ENCODE results near the gene MIB1. TPM values are rescaled to one million over a fixed set of nuclear protein-coding genes. Genes with fewer than 3 reads are reported as not detected.

The MIB1 gene
- total RNA-seq, 2 donors from 2014 or later: 30.0 to 34.7 TPM

DNA sequence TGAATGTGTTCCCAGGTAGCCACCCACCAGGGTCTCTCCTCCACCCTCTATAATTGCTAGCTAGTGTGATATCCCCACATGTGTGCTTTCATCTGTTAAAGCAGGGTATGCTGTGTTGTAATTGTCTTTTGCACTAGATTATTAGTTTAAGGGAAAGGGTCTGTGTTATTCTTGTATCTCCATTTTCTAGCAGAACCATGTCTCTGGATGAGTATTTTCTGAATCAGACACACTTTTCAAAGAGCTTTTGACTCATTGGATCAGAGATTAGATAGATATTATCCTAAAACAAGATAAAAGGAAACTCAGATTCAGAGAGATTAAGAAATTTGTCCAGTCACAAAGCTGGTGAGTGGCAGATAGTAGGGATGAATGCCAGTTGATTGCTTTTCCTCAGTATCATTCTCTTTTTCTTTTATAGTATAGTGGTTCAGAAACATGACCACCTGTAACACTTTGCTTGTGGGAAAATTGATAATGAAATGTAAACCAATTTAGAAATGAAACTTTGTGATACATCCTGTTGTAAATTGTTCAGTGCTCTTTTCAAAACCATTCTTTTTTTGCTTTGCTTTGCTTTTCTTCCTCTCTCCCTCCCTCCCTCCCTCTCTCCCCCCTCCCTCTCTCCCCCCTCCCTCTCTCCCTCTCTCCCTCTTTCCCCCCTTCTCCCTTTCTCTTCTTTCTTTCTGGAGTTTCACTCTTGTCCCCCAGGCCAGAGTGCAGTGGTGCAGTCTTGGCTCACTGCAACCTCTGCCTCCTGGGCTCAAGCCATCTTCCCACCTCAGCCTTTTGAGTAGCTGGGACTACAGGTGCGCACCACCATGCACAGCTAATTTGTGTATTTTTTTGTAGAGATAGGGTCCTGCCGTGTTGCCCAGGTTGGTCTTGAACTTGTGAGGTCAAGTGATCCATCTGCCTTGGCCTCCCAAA is 7.4 kb downstream of the MIB1 start:
- Histone ChIP-seq H3K4me3 (no peak overlapping the region), H3K36me3 (no peaks in the 10 kb centered on the region), H3K4me1 (replicated peaks) (peaks cover 11% of the 10 kb centered on the region), H3K27ac (no peak overlapping the region), H3K27me3 (replicated peaks; ENCODE audit: insufficient read depth) (no peaks in the 10 kb centered on the region), H3K9me3 (no peaks in the 10 kb centered on the region)
- 93% methylated on average over 2 of the region's 2 CpGs for WGBS
- no peak for DNase-seq (ENCODE audit: low spot score)
- intact Hi-C loops (cut with DNase I): no loop called here
- TF ChIP-seq POLR2AphosphoS5 (IDR thresholded peaks at IDR 0.05): no peak
- TF ChIP-seq, protein P1, sequence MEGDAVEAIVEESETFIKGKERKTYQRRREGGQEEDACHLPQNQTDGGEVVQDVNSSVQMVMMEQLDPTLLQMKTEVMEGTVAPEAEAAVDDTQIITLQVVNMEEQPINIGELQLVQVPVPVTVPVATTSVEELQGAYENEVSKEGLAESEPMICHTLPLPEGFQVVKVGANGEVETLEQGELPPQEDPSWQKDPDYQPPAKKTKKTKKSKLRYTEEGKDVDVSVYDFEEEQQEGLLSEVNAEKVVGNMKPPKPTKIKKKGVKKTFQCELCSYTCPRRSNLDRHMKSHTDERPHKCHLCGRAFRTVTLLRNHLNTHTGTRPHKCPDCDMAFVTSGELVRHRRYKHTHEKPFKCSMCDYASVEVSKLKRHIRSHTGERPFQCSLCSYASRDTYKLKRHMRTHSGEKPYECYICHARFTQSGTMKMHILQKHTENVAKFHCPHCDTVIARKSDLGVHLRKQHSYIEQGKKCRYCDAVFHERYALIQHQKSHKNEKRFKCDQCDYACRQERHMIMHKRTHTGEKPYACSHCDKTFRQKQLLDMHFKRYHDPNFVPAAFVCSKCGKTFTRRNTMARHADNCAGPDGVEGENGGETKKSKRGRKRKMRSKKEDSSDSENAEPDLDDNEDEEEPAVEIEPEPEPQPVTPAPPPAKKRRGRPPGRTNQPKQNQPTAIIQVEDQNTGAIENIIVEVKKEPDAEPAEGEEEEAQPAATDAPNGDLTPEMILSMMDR (IDR thresholded peaks at IDR 0.05): no peak
- TF ChIP-seq POLR2A (IDR thresholded peaks at IDR 0.05): no peak

DNA sequence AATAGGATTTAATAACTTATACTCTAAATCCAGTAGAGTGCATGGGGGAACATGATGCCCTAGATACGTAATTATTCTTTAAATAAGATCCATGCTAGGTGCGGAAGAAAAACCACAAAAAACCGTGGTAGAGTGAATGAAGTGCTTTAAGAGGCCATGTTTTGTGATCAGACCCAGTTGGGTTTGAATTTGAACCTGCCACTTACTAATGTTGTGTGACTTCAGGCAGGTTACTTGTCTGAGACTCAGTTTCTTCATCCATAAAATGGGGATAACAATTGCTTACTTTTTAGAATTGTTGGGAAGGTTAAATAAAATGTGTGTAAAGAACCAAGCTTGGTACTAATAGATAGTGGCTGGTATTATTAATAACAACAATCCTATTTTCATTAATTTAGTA is 17.2 kb downstream of the MIB1 start:
- Histone ChIP-seq H3K9me3 (no peaks in the 10 kb centered on the region), H3K4me3 (no peak overlapping the region), H3K27ac (no peak overlapping the region), H3K27me3 (replicated peaks; ENCODE audit: insufficient read depth) (no peaks in the 10 kb centered on the region), H3K4me1 (replicated peaks) (no peaks in the 10 kb centered on the region), H3K36me3 (no peaks in the 10 kb centered on the region)
- 97% methylated on average over 3 of the region's 3 CpGs for WGBS
- intact Hi-C loops (cut with DNase I): no loop called here
- no peak for DNase-seq (ENCODE audit: low spot score)
- TF ChIP-seq POLR2AphosphoS5 (IDR thresholded peaks at IDR 0.05): no peak
- TF ChIP-seq POLR2A (IDR thresholded peaks at IDR 0.05): no peak
- TF ChIP-seq, protein P1 (IDR thresholded peaks at IDR 0.05): no peak

- H3K4me1 ChIP-seq (replicated peaks): no peaks in the 10 kb centered on the region
- 78% methylated on average over 2 of the region's 2 CpGs for WGBS
- H3K27ac ChIP-seq: no peak overlapping the region
- H3K36me3 ChIP-seq: no peaks in the 10 kb centered on the region
- DNase-seq (ENCODE audit: low spot score): no peak
- no peaks in the 10 kb centered on the region for H3K27me3 ChIP-seq (replicated peaks; ENCODE audit: insufficient read depth)
- no peaks in the 10 kb centered on the region for H3K9me3 ChIP-seq
- intact Hi-C loops (cut with DNase I): no loop called here
- H3K4me3 ChIP-seq: no peak overlapping the region
- TF ChIP-seq POLR2A (IDR thresholded peaks at IDR 0.05): no peak
- no peak for TF ChIP-seq POLR2AphosphoS5 (IDR thresholded peaks at IDR 0.05)
- TF ChIP-seq, protein P1 (IDR thresholded peaks at IDR 0.05): no peak
Measured at GRCh38 chr18:21759836-21760235, 19.2 kb downstream of the MIB1 start.

DNA sequence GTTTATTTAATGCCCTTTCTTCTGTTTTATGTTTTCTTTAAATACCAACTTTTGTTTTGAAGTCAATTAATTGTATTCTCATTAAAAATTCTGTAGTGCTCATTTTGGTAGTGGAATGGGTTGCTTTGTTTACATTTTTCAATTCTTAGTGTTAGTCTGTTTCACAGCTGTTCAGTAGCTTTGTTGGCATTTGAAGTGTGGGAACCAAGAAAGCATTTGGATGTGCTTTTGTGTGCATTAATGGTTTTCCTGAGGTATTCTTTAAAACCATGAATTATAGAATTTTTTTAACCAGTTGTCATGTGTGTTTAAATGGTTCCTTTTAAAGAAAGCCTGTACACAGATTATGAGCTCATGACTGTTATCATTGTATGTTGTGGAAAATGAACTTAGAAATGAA is 19.7 kb downstream of the MIB1 start:
- no peak overlapping the region for H3K27ac ChIP-seq
- TF ChIP-seq POLR2AphosphoS5 (IDR thresholded peaks at IDR 0.05) (no peak), POLR2A (IDR thresholded peaks at IDR 0.05) (no peak)
- TF ChIP-seq, protein P1 (IDR thresholded peaks at IDR 0.05): no peak
- intact Hi-C loops (cut with DNase I): no loop called here
- DNase-seq (ENCODE audit: low spot score): no peak
- no peak overlapping the region for H3K4me3 ChIP-seq
- no peaks in the 10 kb centered on the region for H3K27me3 ChIP-seq (replicated peaks; ENCODE audit: insufficient read depth)
- no peaks in the 10 kb centered on the region for H3K4me1 ChIP-seq (replicated peaks)
- no peaks in the 10 kb centered on the region for H3K9me3 ChIP-seq
- no peaks in the 10 kb centered on the region for H3K36me3 ChIP-seq
